Sigmoid colon (tissue), 4 donors: Measurements from ENCODE around the gene BCL2L1.

Experiments
- EP300 ChIP-seq, 4 donors: sonication (generic); formaldehyde crosslinking; IDR thresholded peaks; one replicate each; pipeline ENCODE4 v1.6.1; 2017; ENCODE audit warnings: antibody characterized with exemption in 4 of 4
- TF ChIP-seq, protein P1 (sequence below), 4 experiments: fragments of 450-650 bp in 3 of 4; fragments of 200-600 bp in 1 of 4; IDR thresholded peaks; one replicate each; pipeline ENCODE4 v1.5.1; 2016 to 2019; ENCODE audit warnings: antibody characterized with exemption in 4 of 4, mild to moderate bottlenecking in 3 of 4, moderate library complexity in 2 of 4

DNA sequence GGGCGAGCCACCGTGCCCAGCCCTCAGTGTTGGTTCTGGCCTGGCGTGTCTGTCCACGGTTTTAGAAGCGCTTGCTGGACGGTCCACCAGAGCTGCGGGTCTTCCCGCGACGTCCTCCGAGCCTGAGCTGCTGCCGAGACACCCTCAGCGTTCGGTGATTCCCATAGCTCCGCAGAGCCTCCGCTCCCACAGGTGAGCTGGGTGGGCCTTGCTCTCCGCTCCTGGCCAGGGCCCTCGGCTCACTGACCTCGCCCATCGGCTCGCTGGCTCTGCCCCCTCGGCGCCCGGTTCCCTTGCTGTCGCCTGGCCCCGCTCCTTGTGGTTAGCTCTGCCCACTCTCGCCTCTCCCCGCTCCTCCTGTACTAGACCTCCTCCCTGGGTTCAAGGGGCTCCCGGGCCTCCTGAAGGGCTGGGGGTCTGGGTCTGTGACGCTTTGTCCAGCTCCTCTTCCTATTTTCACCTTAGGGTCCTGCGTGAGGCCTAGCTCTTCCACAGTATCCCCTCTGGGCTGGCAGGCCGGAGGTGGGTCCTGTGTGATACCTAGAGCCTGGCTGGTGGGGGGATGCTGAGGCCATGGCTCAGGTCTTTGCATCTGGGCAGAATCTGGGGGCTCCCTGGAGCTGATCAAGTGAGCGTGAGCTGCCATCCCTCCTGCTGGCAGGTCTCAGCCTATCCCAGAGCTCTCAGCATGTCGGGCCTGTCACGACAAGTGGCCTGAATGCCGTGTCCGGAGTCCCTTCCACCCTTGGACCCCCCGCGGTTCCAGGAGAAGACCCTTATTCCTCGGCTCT lies 89.9 kb downstream of the BCL2L1 start:
- TF ChIP-seq EP300 (IDR thresholded peaks at IDR 0.05), result no peak
- TF ChIP-seq, protein P1, sequence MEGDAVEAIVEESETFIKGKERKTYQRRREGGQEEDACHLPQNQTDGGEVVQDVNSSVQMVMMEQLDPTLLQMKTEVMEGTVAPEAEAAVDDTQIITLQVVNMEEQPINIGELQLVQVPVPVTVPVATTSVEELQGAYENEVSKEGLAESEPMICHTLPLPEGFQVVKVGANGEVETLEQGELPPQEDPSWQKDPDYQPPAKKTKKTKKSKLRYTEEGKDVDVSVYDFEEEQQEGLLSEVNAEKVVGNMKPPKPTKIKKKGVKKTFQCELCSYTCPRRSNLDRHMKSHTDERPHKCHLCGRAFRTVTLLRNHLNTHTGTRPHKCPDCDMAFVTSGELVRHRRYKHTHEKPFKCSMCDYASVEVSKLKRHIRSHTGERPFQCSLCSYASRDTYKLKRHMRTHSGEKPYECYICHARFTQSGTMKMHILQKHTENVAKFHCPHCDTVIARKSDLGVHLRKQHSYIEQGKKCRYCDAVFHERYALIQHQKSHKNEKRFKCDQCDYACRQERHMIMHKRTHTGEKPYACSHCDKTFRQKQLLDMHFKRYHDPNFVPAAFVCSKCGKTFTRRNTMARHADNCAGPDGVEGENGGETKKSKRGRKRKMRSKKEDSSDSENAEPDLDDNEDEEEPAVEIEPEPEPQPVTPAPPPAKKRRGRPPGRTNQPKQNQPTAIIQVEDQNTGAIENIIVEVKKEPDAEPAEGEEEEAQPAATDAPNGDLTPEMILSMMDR (IDR thresholded peaks at IDR 0.05), result no peak
